NT2/D1 (cell line): ENCODE results near the gene ABCD3.
"Not testable (repeated sequence)": the region's sequence is repeated elsewhere in the genome, so short reads cannot be mapped to it uniquely, and the experiment has no call there.

Experiments
- DNase-seq: peaks from one replicate; pipeline ENCODE4 v3.0.0-alpha.2; 2011; ENCODE audit warnings: low read depth, low spot score
- H3K27me3 ChIP-seq: 2 replicates; pipeline ENCODE4 v1.6.0; 2011; ENCODE audit warnings: mild to moderate bottlenecking; ENCODE audit not compliant: insufficient read length, insufficient read depth
- H3K36me3 ChIP-seq: 2 replicates; pipeline ENCODE4 v1.6.1; 2011; ENCODE audit warnings: mild to moderate bottlenecking, low read length, mixed read lengths; ENCODE audit not compliant: insufficient read depth, insufficient read length
- H3K4me1 ChIP-seq: 2 replicates; pipeline ENCODE4 v1.5.1; 2011; ENCODE audit not compliant: insufficient read depth, insufficient read length
- H3K4me3 ChIP-seq: 2 replicates; pipeline ENCODE4 v1.5.1; 2011; ENCODE audit warnings: low read depth; ENCODE audit not compliant: insufficient read length
- H3K9ac ChIP-seq: 2 replicates; pipeline ENCODE4 v1.6.0; 2011; ENCODE audit warnings: low read depth; ENCODE audit not compliant: insufficient read length
- H3K9me3 ChIP-seq: 2 replicates; pipeline ENCODE4 v1.5.1; 2011; ENCODE audit warnings: mild to moderate bottlenecking, low read length; ENCODE audit not compliant: insufficient read depth
- SUZ12 ChIP-seq: IDR thresholded peaks from 2 replicates; pipeline ENCODE4 v1.6.1; 2011; ENCODE audit not compliant: insufficient read length, insufficient read depth; ENCODE audit errors: extremely low read depth
- YY1 ChIP-seq: IDR thresholded peaks from 2 replicates; pipeline ENCODE4 v1.6.1; 2011; ENCODE audit not compliant: insufficient read length, insufficient read depth
- ZNF274 ChIP-seq: IDR thresholded peaks from 2 replicates; pipeline ENCODE4 v1.6.1; 2011; ENCODE audit warnings: mild to moderate bottlenecking, low read depth, low read length

The ABCD3 gene

GRCh38 chr1:94433866-94434265 lies 15.7 kb downstream of the ABCD3 start:
- TF ChIP-seq ZNF274: no peak
- no peaks in the 10 kb centered on the region for H3K4me1 ChIP-seq
- no peak for DNase-seq
- H3K9me3 ChIP-seq: peaks cover 34% of the 10 kb centered on the region
- no peak overlapping the region for H3K9ac ChIP-seq
- H3K4me3 ChIP-seq: no peak overlapping the region
- H3K36me3 ChIP-seq: no peaks in the 10 kb centered on the region
- H3K27me3 ChIP-seq: no peaks in the 10 kb centered on the region

GRCh38 chr1:94434365-94435045 lies 16.3 kb downstream of the ABCD3 start:
- H3K9me3 ChIP-seq: peaks cover 28% of the 10 kb centered on the region
- no peak for DNase-seq
- TF ChIP-seq SUZ12: no peak
- no peak for TF ChIP-seq ZNF274
- no peaks in the 10 kb centered on the region for H3K27me3 ChIP-seq
- no peaks in the 10 kb centered on the region for H3K4me1 ChIP-seq
- H3K9ac ChIP-seq: no peak overlapping the region
- no peaks in the 10 kb centered on the region for H3K36me3 ChIP-seq
- no peak overlapping the region for H3K4me3 ChIP-seq

DNA sequence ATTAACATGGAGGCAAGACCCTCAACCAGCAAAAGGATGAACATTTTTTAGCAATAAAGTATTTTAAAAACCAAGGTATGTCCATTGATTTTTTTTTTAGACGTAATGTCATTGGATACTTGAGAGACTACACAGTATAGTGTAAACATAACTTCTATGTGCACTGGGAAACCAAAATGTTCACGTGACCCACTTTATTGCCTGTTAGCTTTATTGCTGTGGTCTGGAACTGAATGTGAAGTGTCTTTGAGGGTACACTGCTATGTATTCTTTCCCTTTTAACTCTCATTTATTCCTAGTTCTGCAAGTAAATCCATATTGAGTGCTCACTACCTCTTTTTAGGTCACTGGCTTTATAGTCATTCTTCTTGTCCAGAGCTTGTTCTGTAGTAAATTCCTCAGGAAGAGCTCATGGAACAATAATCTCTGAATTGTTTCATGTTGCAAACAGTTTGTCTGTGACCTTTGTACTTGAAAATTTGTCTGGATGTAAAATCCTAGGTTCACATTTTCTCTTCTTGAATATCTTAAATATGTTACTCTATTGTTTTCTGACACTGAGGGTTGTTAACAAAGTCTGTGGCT lies 20.6 kb downstream of the ABCD3 start:
- TF ChIP-seq ZNF274 (no peak), YY1 (no peak), SUZ12 (no peak)
- no peak overlapping the region for H3K4me3 ChIP-seq
- no peak for DNase-seq
- no peak overlapping the region for H3K9ac ChIP-seq
- H3K36me3 ChIP-seq: no peaks in the 10 kb centered on the region
- peaks cover 33% of the 10 kb centered on the region for H3K9me3 ChIP-seq
- H3K4me1 ChIP-seq: no peaks in the 10 kb centered on the region
- H3K27me3 ChIP-seq: no peaks in the 10 kb centered on the region

- no peaks in the 10 kb centered on the region for H3K4me1 ChIP-seq
- H3K9me3 ChIP-seq: peaks cover 46% of the 10 kb centered on the region
- no peak overlapping the region for H3K4me3 ChIP-seq
- H3K36me3 ChIP-seq: no peaks in the 10 kb centered on the region
- H3K9ac ChIP-seq: no peak overlapping the region
- H3K27me3 ChIP-seq: no peaks in the 10 kb centered on the region
- TF ChIP-seq YY1 (no peak), SUZ12 (no peak), ZNF274 (no peak)
- DNase-seq: no peak
These were observed 21.9 kb downstream of the ABCD3 start for GRCh38 chr1:94440088-94440487.

- H3K4me3 ChIP-seq, H3K36me3 ChIP-seq, H3K4me1 ChIP-seq, H3K9ac ChIP-seq, H3K27me3 ChIP-seq, DNase-seq: not testable (repeated sequence)
- H3K9me3 ChIP-seq: peaks cover 53% of the 10 kb centered on the region
These were observed 24.9 kb downstream of the ABCD3 start for GRCh38 chr1:94443067-94443466.

DNA sequence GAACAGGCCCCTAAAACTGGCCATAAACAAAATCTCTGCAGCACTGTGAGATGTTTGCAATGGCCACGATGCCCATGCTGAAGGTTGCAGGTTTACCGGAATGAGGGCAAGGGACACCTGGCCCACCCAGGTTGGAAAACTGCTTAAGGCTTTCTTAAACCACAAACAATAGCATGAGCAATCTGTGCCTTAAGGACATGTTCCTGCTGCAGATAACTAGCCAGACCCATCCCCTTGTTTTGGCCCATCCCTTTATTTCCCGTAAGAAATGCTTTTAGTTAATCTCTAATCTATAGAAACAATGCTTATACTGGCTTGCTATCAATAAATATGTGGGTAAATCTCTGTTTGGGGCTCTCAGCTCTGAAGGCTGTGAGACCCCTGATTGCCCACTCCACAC lies 26.6 kb downstream of the ABCD3 start:
- H3K4me1 ChIP-seq, H3K9ac ChIP-seq, DNase-seq, H3K36me3 ChIP-seq, H3K4me3 ChIP-seq, H3K27me3 ChIP-seq: not testable (repeated sequence)
- peaks cover 70% of the 10 kb centered on the region for H3K9me3 ChIP-seq

DNA sequence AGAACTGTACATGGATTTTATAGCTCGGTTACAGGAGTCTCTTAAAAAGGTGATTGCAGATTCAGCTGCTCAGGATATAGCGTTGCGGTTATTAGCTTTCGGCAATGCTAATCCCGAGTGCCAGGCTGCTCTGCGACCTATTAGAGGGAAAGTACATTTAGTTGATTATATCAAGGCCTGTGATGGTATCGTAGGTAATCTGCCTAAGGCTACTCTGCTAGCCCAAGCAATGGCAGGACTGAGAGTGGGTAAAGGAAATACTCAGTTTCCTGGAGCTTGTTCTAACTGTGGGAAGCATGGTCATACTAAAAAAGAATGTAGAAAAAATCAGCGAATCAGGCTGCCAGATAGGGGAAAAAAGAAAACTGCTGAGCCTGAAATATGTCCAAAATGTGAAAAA lies 27.5 kb downstream of the ABCD3 start:
- H3K4me1 ChIP-seq, H3K4me3 ChIP-seq, DNase-seq, H3K9ac ChIP-seq, H3K27me3 ChIP-seq: not testable (repeated sequence)
- H3K36me3 ChIP-seq: peaks cover 15% of the 10 kb centered on the region
- peaks cover 79% of the 10 kb centered on the region for H3K9me3 ChIP-seq

DNA sequence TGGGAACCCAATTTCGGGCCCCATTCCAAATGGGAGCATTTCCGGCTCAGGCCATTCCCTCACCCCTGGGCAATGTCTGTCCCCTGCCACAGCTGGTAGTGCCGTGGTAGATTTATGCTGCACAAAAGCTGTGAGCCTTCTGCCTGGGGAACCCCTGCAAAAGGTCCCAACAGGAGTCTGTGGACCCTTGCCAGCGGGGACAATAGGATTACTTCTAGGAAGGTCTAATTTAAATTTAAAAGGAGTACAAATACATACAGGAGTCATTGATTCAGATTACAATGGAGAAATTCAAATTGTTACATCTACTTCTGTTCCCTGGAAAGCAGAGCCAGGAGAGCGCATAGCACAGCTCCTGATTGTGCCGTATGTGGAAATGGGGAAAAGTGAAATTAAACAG lies 28.0 kb downstream of the ABCD3 start:
- H3K9me3 ChIP-seq: peaks cover 84% of the 10 kb centered on the region
- H3K36me3 ChIP-seq: peaks cover 15% of the 10 kb centered on the region
- not testable (repeated sequence) for H3K4me3 ChIP-seq, H3K9ac ChIP-seq, H3K4me1 ChIP-seq, H3K27me3 ChIP-seq, DNase-seq

GRCh38 chr1:94448741-94449140 lies 30.6 kb downstream of the ABCD3 start:
- Histone ChIP-seq H3K9me3 (peaks cover 65% of the 10 kb centered on the region), H3K36me3 (peaks cover 15% of the 10 kb centered on the region)
- H3K9ac ChIP-seq, H3K27me3 ChIP-seq, DNase-seq, H3K4me1 ChIP-seq, H3K4me3 ChIP-seq: not testable (repeated sequence)
